Measurements from ENCODE around the gene CHKA. TPM values are rescaled to one million over a fixed set of nuclear protein-coding genes. Genes with fewer than 3 reads are reported as not detected.

Gene CHKA
- total and polyA plus RNA-seq, 9 of the 15 experiments (the other 6 are each of a cell fraction or from before 2014, with no cell fraction given) = 3.6 to 37.0 (median 30.2) TPM

DNA sequence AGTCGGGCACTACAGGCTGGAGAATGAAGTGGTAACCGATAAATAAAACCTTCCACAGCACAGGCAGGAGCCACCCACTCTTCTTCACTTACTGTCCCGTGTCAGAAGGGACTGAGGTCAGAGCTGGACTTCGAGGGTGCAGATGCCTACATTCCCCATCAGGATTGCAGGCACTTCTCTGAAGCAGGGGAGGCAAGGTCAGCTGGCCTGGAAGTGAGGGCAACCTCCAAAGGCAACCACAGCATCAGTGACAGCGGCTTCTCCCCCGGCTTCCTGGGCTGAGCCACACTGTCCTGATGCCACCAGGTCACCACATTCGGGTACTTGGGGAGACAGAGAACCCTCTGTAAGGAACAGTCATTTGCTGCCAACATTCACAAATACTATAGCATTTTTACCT is 59.7 kb downstream of the CHKA start:
- CTCF ChIA-PET (ENCODE audit: low intra/inter-chr PET ratio) = no interaction called here
- Histone ChIP-seq H3K9me3 (replicated peaks; ENCODE audit: control insufficient read depth, insufficient read depth, low read depth, low read length) (no peaks in the 10 kb centered on the region), H3K27me3 (ENCODE audit: control insufficient read depth in 2 of 2, insufficient read depth in 2 of 2, low read length in 2 of 2) (no peaks in the 10 kb centered on the region), H3K9ac (ENCODE audit: insufficient read depth in 1 of 2, low read depth in 2 of 2, low read length in 2 of 2) (no peak overlapping the region), H3K36me3 (ENCODE audit: control insufficient read depth, insufficient read depth, low read length) (peaks cover 69% of the 10 kb centered on the region), H2AFZ (ENCODE audit: low read depth, low read length) (no peak overlapping the region), H4K20me1 (replicated peaks; ENCODE audit: control insufficient read depth, insufficient read depth, low read length) (no peaks in the 10 kb centered on the region), H3K4me3 (no peak overlapping the region), H3K79me2 (ENCODE audit: control insufficient read depth, insufficient read depth, low read length) (no peaks in the 10 kb centered on the region), H3K9me1 (ENCODE audit: control insufficient read depth, insufficient read depth, low read length) (no peaks in the 10 kb centered on the region), H3K4me2 (ENCODE audit: insufficient read depth, low read length) (no peak overlapping the region), H3K27ac (ENCODE audit: extremely low read depth, low read depth, low read length) (no peak overlapping the region), H3K4me1 (replicated peaks in 1 of 2; ENCODE audit: control insufficient read depth in 2 of 2, insufficient read depth in 2 of 2, low read length in 2 of 2) (no peaks in the 10 kb centered on the region)
- no TSS peak for BruUV-seq (replicated peaks)
- POLR2A ChIA-PET = no interaction called here
- ATAC-seq (no peak), FAIRE-seq (no peak), DNase-seq (ENCODE audit: extremely low read depth in 1 of 4, low spot score in 3 of 4) (no peak)
- in situ Hi-C loops (cut with MboI) (no loop called here), intact Hi-C loops (cut with micrococcal nuclease) (no loop called here)
- 97% methylated on average over 7 of the region's 7 CpGs for WGBS (ENCODE audit: insufficient coverage, low coverage, missing lambda C conversion rate)
- TF ChIP-seq HSF4 (CRISPR knock-in tag; IDR thresholded peaks at IDR 0.05; ENCODE audit: borderline replicate concordance) (no peak), HNRNPLL (IDR thresholded peaks at IDR 0.05; ENCODE audit: low read depth, low read length, poor library complexity, severe bottlenecking) (no peak), ZSCAN29 (IDR thresholded peaks at IDR 0.05) (no peak), BHLHE40 (IDR thresholded peaks at IDR 0.05; ENCODE audit: low read length) (no peak), PRMT5 (CRISPR knock-in tag; IDR thresholded peaks at IDR 0.05) (no peak), PHB (CRISPR knock-in tag; IDR thresholded peaks at IDR 0.05) (no peak), SIN3B (IDR thresholded peaks at IDR 0.05; ENCODE audit: low read depth) (no peak), SP1 (CRISPR knock-in tag; IDR thresholded peaks at IDR 0.05) (no peak), FUS (optimal IDR thresholded peaks at IDR 0.05; ENCODE audit: low read depth, low read length) (no peak), ZC3H4 (CRISPR knock-in tag; IDR thresholded peaks at IDR 0.05; ENCODE audit: borderline replicate concordance) (no peak), HDAC6 (IDR thresholded peaks at IDR 0.05; ENCODE audit: low read depth, low read length) (no peak), SRSF3 (IDR thresholded peaks at IDR 0.05; ENCODE audit: insufficient read depth, low read length) (no peak), DACH1 (IDR thresholded peaks at IDR 0.05; ENCODE audit: partially characterized antibody) (no peak), SNIP1 (IDR thresholded peaks at IDR 0.05; ENCODE audit: low read depth) (no peak), HMG20A (CRISPR knock-in tag; conservative IDR thresholded peaks at IDR 0.05) (no peak)
- TF ChIP-seq, protein P1, sequence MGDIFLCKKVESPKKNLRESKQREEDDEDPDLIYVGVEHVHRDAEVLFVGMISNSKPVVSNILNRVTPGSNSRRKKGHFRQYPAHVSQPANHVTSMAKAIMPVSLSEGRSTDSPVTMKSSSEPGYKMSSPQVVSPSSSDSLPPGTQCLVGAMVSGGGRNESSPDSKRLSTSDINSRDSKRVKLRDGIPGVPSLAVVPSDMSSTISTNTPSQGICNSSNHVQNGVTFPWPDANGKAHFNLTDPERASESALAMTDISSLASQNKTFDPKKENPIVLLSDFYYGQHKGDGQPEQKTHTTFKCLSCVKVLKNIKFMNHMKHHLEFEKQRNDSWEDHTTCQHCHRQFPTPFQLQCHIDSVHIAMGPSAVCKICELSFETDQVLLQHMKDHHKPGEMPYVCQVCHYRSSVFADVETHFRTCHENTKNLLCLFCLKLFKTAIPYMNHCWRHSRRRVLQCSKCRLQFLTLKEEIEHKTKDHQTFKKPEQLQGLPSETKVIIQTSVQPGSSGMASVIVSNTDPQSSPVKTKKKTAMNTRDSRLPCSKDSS (IDR thresholded peaks at IDR 0.05; ENCODE audit: low read depth, partially characterized antibody) = no peak
- TF ChIP-seq, protein P2, sequence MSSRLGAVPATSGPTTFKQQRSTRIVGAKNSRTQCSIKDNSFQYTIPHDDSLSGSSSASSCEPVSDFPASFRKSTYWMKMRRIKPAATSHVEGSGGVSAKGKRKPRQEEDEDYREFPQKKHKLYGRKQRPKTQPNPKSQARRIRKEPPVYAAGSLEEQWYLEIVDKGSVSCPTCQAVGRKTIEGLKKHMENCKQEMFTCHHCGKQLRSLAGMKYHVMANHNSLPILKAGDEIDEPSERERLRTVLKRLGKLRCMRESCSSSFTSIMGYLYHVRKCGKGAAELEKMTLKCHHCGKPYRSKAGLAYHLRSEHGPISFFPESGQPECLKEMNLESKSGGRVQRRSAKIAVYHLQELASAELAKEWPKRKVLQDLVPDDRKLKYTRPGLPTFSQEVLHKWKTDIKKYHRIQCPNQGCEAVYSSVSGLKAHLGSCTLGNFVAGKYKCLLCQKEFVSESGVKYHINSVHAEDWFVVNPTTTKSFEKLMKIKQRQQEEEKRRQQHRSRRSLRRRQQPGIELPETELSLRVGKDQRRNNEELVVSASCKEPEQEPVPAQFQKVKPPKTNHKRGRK (tag; IDR thresholded peaks at IDR 0.05) = no peak
- TF ChIP-seq, protein P3, sequence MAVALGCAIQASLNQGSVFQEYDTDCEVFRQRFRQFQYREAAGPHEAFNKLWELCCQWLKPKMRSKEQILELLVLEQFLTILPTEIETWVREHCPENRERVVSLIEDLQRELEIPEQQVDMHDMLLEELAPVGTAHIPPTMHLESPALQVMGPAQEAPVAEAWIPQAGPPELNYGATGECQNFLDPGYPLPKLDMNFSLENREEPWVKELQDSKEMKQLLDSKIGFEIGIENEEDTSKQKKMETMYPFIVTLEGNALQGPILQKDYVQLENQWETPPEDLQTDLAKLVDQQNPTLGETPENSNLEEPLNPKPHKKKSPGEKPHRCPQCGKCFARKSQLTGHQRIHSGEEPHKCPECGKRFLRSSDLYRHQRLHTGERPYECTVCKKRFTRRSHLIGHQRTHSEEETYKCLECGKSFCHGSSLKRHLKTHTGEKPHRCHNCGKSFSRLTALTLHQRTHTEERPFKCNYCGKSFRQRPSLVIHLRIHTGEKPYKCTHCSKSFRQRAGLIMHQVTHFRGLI (CRISPR knock-in tag; IDR thresholded peaks at IDR 0.05) = no peak
- TF ChIP-seq, protein P4, sequence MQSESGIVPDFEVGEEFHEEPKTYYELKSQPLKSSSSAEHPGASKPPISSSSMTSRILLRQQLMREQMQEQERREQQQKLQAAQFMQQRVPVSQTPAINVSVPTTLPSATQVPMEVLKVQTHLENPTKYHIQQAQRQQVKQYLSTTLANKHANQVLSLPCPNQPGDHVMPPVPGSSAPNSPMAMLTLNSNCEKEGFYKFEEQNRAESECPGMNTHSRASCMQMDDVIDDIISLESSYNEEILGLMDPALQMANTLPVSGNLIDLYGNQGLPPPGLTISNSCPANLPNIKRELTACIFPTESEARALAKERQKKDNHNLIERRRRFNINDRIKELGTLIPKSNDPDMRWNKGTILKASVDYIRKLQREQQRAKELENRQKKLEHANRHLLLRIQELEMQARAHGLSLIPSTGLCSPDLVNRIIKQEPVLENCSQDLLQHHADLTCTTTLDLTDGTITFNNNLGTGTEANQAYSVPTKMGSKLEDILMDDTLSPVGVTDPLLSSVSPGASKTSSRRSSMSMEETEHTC (IDR thresholded peaks at IDR 0.05) = no peak
